Transverse colon (tissue), 3 donors: Measurements from ENCODE around the gene RAB4A.

Experiments used
- EP300 ChIP-seq: sonication (generic); formaldehyde crosslinking; IDR thresholded peaks from one replicate; pipeline ENCODE4 v1.6.1; 2017; ENCODE audit warnings: antibody characterized with exemption, low read depth
- TF ChIP-seq, protein P1 (sequence below), 5 experiments: fragments of 200-600 bp in 3 of 5; fragments of 450-650 bp in 2 of 5; sonication (generic) in 3 of 5; IDR thresholded peaks; 1 replicate in 2 of 5; 2 replicates in 3 of 5; pipeline ENCODE4 v1.5.1; 2016 to 2017; ENCODE audit warnings: antibody characterized with exemption in 5 of 5, inconsistent platforms in 3 of 5, mild to moderate bottlenecking in 2 of 5, moderate library complexity in 1 of 5

DNA sequence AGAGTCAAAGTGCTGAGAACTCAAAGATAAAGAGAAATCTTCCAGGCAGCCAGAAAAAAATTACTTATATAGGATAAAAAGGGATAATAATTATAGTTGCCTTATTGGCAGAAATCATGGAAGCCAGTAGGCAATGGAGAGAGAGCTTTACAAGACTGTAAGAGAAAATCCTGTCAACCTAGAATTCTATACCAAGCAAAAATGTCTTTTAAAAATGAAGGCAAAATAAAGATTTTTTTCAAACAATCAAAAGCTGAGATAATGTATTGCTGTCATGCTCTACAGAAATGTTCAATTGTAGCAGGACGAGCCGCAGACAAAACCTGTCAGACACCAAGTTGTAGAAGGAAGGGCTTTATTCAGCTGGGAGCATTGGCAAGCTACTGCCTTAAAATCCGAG lies 26.8 kb upstream of the RAB4A start:
- TF ChIP-seq, protein P1, sequence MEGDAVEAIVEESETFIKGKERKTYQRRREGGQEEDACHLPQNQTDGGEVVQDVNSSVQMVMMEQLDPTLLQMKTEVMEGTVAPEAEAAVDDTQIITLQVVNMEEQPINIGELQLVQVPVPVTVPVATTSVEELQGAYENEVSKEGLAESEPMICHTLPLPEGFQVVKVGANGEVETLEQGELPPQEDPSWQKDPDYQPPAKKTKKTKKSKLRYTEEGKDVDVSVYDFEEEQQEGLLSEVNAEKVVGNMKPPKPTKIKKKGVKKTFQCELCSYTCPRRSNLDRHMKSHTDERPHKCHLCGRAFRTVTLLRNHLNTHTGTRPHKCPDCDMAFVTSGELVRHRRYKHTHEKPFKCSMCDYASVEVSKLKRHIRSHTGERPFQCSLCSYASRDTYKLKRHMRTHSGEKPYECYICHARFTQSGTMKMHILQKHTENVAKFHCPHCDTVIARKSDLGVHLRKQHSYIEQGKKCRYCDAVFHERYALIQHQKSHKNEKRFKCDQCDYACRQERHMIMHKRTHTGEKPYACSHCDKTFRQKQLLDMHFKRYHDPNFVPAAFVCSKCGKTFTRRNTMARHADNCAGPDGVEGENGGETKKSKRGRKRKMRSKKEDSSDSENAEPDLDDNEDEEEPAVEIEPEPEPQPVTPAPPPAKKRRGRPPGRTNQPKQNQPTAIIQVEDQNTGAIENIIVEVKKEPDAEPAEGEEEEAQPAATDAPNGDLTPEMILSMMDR (IDR thresholded peaks at IDR 0.05): no peak
- no peak for TF ChIP-seq EP300
